HEK293 (cell line): ENCODE results near the gene RPGRIP1L.

Source experiments
- ATF2 ChIP-seq: fragments of 450-650 bp; formaldehyde crosslinking; IDR thresholded peaks from 2 replicates; pipeline ENCODE4 v1.5.1; 2016; ENCODE audit warnings: missing biosample characterization, missing genetic modification characterization, low read depth
- GLI2 ChIP-seq: fragments of 450-650 bp; formaldehyde crosslinking; IDR thresholded peaks from 2 replicates; pipeline ENCODE4; 2017; ENCODE audit warnings: missing biosample characterization, missing genetic modification characterization, low read depth, borderline replicate concordance
- MEIS1 ChIP-seq: sonication (generic); formaldehyde crosslinking; IDR thresholded peaks from 2 replicates; pipeline ENCODE4 v1.8.1; 2022; ENCODE audit warnings: missing genetic modification reagents, mild to moderate bottlenecking, borderline replicate concordance
- PATZ1 ChIP-seq: fragments of 450-650 bp; formaldehyde crosslinking; IDR thresholded peaks from 2 replicates; pipeline ENCODE4 v1.5.1; 2016; ENCODE audit warnings: missing biosample characterization, missing genetic modification characterization
- PRDM4 ChIP-seq: fragments of 450-650 bp; formaldehyde crosslinking; IDR thresholded peaks from 2 replicates; pipeline ENCODE4 v1.5.1; 2017; ENCODE audit warnings: missing biosample characterization, missing genetic modification characterization
- PRDM6 ChIP-seq: fragments of 450-650 bp; formaldehyde crosslinking; IDR thresholded peaks from 2 replicates; pipeline ENCODE4 v1.5.1; 2017; ENCODE audit warnings: missing biosample characterization, missing genetic modification characterization
- SP7 ChIP-seq: fragments of 450-650 bp; formaldehyde crosslinking; IDR thresholded peaks from 2 replicates; pipeline ENCODE4 v1.5.1; 2016; ENCODE audit warnings: missing biosample characterization, missing genetic modification characterization
- TSHZ1 ChIP-seq: fragments of 450-650 bp; formaldehyde crosslinking; IDR thresholded peaks from 2 replicates; pipeline ENCODE4 v1.5.1; 2016; ENCODE audit warnings: missing biosample characterization, missing genetic modification characterization, borderline replicate concordance
- WT1 ChIP-seq: fragments of 450-650 bp; formaldehyde crosslinking; IDR thresholded peaks from 2 replicates; pipeline ENCODE4 v1.5.1; 2016; ENCODE audit warnings: missing biosample characterization, missing genetic modification characterization
- ZBTB20 ChIP-seq: fragments of 450-650 bp; formaldehyde crosslinking; IDR thresholded peaks from 2 replicates; pipeline ENCODE4 v1.5.1; 2016; ENCODE audit warnings: missing biosample characterization, missing genetic modification characterization
- ZBTB44 ChIP-seq: fragments of 450-650 bp; IDR thresholded peaks from 2 replicates; pipeline ENCODE4 v1.5.1; 2018; ENCODE audit warnings: missing biosample characterization, mild to moderate bottlenecking, missing genetic modification characterization
- ZBTB7A ChIP-seq: fragments of 450-650 bp; formaldehyde crosslinking; IDR thresholded peaks from 2 replicates; pipeline ENCODE4 v1.5.1; 2016; ENCODE audit warnings: low read depth, missing biosample characterization, missing genetic modification characterization
- ZNF571 ChIP-seq: fragments of 450-650 bp; formaldehyde crosslinking; IDR thresholded peaks from 2 replicates; pipeline ENCODE4 v1.5.0; 2017; ENCODE audit warnings: missing biosample characterization, missing genetic modification characterization
- ZNF596 ChIP-seq: fragments of 450-650 bp; IDR thresholded peaks from 2 replicates; pipeline ENCODE4 v1.5.0; 2018; ENCODE audit warnings: missing biosample characterization, mild to moderate bottlenecking, missing genetic modification characterization, moderate library complexity
- ZNF621 ChIP-seq: fragments of 450-650 bp; formaldehyde crosslinking; IDR thresholded peaks from 2 replicates; pipeline ENCODE4 v1.5.1; 2017; ENCODE audit warnings: missing biosample characterization, missing genetic modification characterization
- ZNF624 ChIP-seq: fragments of 450-650 bp; formaldehyde crosslinking; IDR thresholded peaks from 2 replicates; pipeline ENCODE4 v1.5.1; 2017; ENCODE audit warnings: missing biosample characterization, missing genetic modification characterization
- ZNF629 ChIP-seq: fragments of 450-650 bp; formaldehyde crosslinking; IDR thresholded peaks from 2 replicates; pipeline ENCODE4 v1.5.1; 2017; ENCODE audit warnings: missing biosample characterization, missing genetic modification characterization
- ZNF707 ChIP-seq: fragments of 450-650 bp; formaldehyde crosslinking; IDR thresholded peaks from 2 replicates; pipeline ENCODE4 v1.5.1; 2016; ENCODE audit warnings: missing biosample characterization, missing genetic modification characterization
- TF ChIP-seq, protein P1 (sequence below): fragments of 450-650 bp; formaldehyde crosslinking; IDR thresholded peaks from 2 replicates; pipeline ENCODE4 v1.5.1; 2016; ENCODE audit warnings: missing biosample characterization, missing genetic modification characterization
- TF ChIP-seq, protein P2 (sequence below): fragments of 450-650 bp; IDR thresholded peaks from 2 replicates; pipeline ENCODE4 v1.5.1; 2018; ENCODE audit warnings: missing biosample characterization, missing genetic modification characterization
- TF ChIP-seq, protein P3 (sequence below): fragments of 450-650 bp; formaldehyde crosslinking; IDR thresholded peaks from 2 replicates; pipeline ENCODE4 v1.5.1; 2017; ENCODE audit warnings: missing biosample characterization, missing genetic modification characterization

Gene RPGRIP1L

GRCh38 chr16:53714205-53715022, 10.8 kb upstream of the RPGRIP1L start (continued):
- TF ChIP-seq, protein P1, sequence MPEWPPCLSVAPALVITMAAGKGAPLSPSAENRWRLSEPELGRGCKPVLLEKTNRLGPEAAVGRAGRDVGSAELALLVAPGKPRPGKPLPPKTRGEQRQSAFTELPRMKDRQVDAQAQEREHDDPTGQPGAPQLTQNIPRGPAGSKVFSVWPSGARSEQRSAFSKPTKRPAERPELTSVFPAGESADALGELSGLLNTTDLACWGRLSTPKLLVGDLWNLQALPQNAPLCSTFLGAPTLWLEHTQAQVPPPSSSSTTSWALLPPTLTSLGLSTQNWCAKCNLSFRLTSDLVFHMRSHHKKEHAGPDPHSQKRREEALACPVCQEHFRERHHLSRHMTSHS, result no peak
- TF ChIP-seq ATF2 (tag by site-specific recombination) (no peak), SP7 (tag by site-specific recombination) (no peak; the same call in 1 of the 2 replicates), ZNF621 (tag by site-specific recombination) (no peak), GLI2 (tag by site-specific recombination) (no peak), ZNF629 (tag by site-specific recombination) (0 out of 2 replicates have a peak, but pooled peaks have one; percentile 27), MEIS1 (no peak), ZBTB44 (tag by site-specific recombination) (peak; percentile 87), ZNF571 (tag by site-specific recombination) (no peak), TSHZ1 (tag by site-specific recombination) (peak; percentile 59; the same call in 1 of the 2 replicates), ZBTB7A (no peak), ZNF596 (tag by site-specific recombination) (peak; percentile 64), PATZ1 (0 out of 2 replicates have a peak, but pooled peaks have one; percentile 29), WT1 (tag by site-specific recombination) (peak; percentile 78), PRDM4 (tag by site-specific recombination) (peak; percentile 63), ZNF624 (no peak), ZNF707 (tag by site-specific recombination) (no peak), ZBTB20 (tag by site-specific recombination) (no peak), PRDM6 (peak; percentile 83)
- TF ChIP-seq, protein P2, sequence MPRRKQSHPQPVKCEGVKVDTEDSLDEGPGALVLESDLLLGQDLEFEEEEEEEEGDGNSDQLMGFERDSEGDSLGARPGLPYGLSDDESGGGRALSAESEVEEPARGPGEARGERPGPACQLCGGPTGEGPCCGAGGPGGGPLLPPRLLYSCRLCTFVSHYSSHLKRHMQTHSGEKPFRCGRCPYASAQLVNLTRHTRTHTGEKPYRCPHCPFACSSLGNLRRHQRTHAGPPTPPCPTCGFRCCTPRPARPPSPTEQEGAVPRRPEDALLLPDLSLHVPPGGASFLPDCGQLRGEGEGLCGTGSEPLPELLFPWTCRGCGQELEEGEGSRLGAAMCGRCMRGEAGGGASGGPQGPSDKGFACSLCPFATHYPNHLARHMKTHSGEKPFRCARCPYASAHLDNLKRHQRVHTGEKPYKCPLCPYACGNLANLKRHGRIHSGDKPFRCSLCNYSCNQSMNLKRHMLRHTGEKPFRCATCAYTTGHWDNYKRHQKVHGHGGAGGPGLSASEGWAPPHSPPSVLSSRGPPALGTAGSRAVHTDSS (tag by site-specific recombination), result peak; percentile 19; the same call in 1 of the 2 replicates
- TF ChIP-seq, protein P3, sequence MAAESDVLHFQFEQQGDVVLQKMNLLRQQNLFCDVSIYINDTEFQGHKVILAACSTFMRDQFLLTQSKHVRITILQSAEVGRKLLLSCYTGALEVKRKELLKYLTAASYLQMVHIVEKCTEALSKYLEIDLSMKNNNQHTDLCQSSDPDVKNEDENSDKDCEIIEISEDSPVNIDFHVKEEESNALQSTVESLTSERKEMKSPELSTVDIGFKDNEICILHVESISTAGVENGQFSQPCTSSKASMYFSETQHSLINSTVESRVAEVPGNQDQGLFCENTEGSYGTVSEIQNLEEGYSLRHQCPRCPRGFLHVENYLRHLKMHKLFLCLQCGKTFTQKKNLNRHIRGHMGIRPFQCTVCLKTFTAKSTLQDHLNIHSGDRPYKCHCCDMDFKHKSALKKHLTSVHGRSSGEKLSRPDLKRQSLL (tag by site-specific recombination), result no peak
